Gastrocnemius medialis (tissue), 4 donors: Measurements from ENCODE around the gene IFNA16. TPM values are rescaled to one million over a fixed set of nuclear protein-coding genes. Genes with fewer than 3 reads are reported as not detected.
A peak's percentile ranks its signal among the peaks of the same experiment; 100 is the strongest.
"Not testable (repeated sequence)": the region's sequence is repeated elsewhere in the genome, so short reads cannot be mapped to it uniquely, and the experiment has no call there.

ENCODE experiments used
- ATAC-seq, 2 donors: fragments of 150-250 bp; one replicate each; pipeline ENCODE4 v1.9.1; 2016
- DNase-seq, 2 donors: peaks; one replicate each; pipeline ENCODE4 v3.0.0-alpha.2; 2019
- H3K27ac ChIP-seq, 4 donors: fragments of 200-600 bp; sonication (generic); 1 replicate in 1 of 4; 2 replicates in 3 of 4; pipeline ENCODE4 v1.5.1; 2016 to 2018; ENCODE audit warnings: mild to moderate bottlenecking in 2 of 4, moderate library complexity in 1 of 4
- H3K27me3 ChIP-seq, 3 donors: fragments of 200-600 bp; sonication (generic) in 2 of 3; 1 replicate in 1 of 3; 2 replicates in 2 of 3; pipeline versions ENCODE4 v1.5.1 to v1.6.0; 2016 to 2019; ENCODE audit warnings: mild to moderate bottlenecking in 1 of 3, moderate library complexity in 1 of 3
- H3K36me3 ChIP-seq, 2 donors: fragments of 200-600 bp; sonication (generic) in 1 of 2; one replicate each; pipeline ENCODE4 v1.5.1; 2017 to 2018
- H3K4me1 ChIP-seq, 2 donors: fragments of 200-600 bp; sonication (generic) in 1 of 2; one replicate each; pipeline ENCODE4 v1.5.1; 2016 to 2017; ENCODE audit warnings: mild to moderate bottlenecking in 2 of 2
- H3K4me3 ChIP-seq, 4 donors: fragments of 200-600 bp; sonication (generic) in 3 of 4; 1 replicate in 1 of 4; 2 replicates in 3 of 4; pipeline ENCODE4 v1.5.1; 2016 to 2019; ENCODE audit warnings: mild to moderate bottlenecking in 2 of 4
- H3K9me3 ChIP-seq, 3 donors: fragments of 200-600 bp; sonication (generic) in 2 of 3; 1 replicate in 1 of 3; 2 replicates in 2 of 3; pipeline ENCODE4 v1.5.1; 2016 to 2019
- CTCF ChIP-seq, 5 experiments: fragments of 450-650 bp in 3 of 5; fragments of 200-600 bp in 2 of 5; sonication (generic) in 2 of 5; IDR thresholded peaks in 4 of 5; conservative IDR thresholded peaks in 1 of 5; 1 replicate in 4 of 5; 2 replicates in 1 of 5; pipeline ENCODE4 v1.5.1; 2016 to 2019; ENCODE audit warnings: antibody characterized with exemption in 5 of 5, mild to moderate bottlenecking in 3 of 5, moderate library complexity in 3 of 5
- POLR2A ChIP-seq, 2 donors: fragments of 450-650 bp; IDR thresholded peaks; one replicate each; pipeline ENCODE4 v1.6.1; 2017; ENCODE audit warnings: antibody characterized with exemption in 2 of 2, mild to moderate bottlenecking in 2 of 2, moderate library complexity in 2 of 2
- in situ Hi-C, 4 donors: fragments of 200-750 bp; cut with MboI; loops; one replicate each; pipeline versions ENCODE4 v1.15.0 to v1.8.0; 2017; ENCODE audit warnings: low sequenced_read_pairs in 4 of 4
- intact Hi-C: fragments of 100-400 bp; cut with DNase I; formaldehyde crosslinking; loops from one replicate; pipeline ENCODE4 v1.15.1; 2023; ENCODE audit warnings: low total_unique reads
- total RNA-seq, 4 donors: library from RNA; depleted of rRNA; stranded (reverse); fragments of >200 nt; gene quantifications; one replicate each; pipeline versions ENCODE4 v1.1.0 to v1.2.3, GENCODE V29; 2016

Gene IFNA16
- total RNA-seq, 4 donors from 2014 or later, result not detected

GRCh38 chr9:21210311-21210710, 6.8 kb downstream of the IFNA16 start:
- no peaks in the 10 kb centered on the region for H3K4me1 ChIP-seq
- ATAC-seq (no peak), DNase-seq (no peak)
- intact Hi-C loops, result no loop called here
- no peaks in the 10 kb centered on the region for H3K36me3 ChIP-seq
- TF ChIP-seq POLR2A (IDR thresholded peaks at IDR 0.05) (no peak), CTCF (IDR thresholded peaks at IDR 0.05 in 4 of 5, conservative IDR thresholded peaks at IDR 0.05 in 1 of 5) (no peak)
- in situ Hi-C loops, result no loop called here
- no peaks in the 10 kb centered on the region for H3K9me3 ChIP-seq
- H3K27ac ChIP-seq, result no peak overlapping the region
- H3K4me3 ChIP-seq, result no peak overlapping the region
- H3K27me3 ChIP-seq, result no peaks in the 10 kb centered on the region

- H3K4me1 ChIP-seq, H3K27me3 ChIP-seq, H3K36me3 ChIP-seq, H3K4me3 ChIP-seq, DNase-seq, ATAC-seq, in situ Hi-C loops, H3K9me3 ChIP-seq, H3K27ac ChIP-seq, intact Hi-C loops: not testable (repeated sequence)
Measured at GRCh38 chr9:21207043-21207442, 10.1 kb downstream of the IFNA16 start, which contains the start of gene IFNA10. Gene IFNA10 (minus strand): TSS chr9:21207143. CDS start chr9:21207097, 46 bp downstream.

GRCh38 chr9:21205204-21205603, 11.9 kb downstream of the IFNA16 start:
- no peak for DNase-seq
- no peak overlapping the region for H3K27ac ChIP-seq
- intact Hi-C loops, result no loop called here
- H3K4me1 ChIP-seq, result no peaks in the 10 kb centered on the region
- ATAC-seq, result no peak
- H3K4me3 ChIP-seq, result no peak overlapping the region
- in situ Hi-C loops, result no loop called here
- H3K9me3 ChIP-seq, result no peaks in the 10 kb centered on the region
- TF ChIP-seq CTCF (IDR thresholded peaks at IDR 0.05 in 4 of 5, conservative IDR thresholded peaks at IDR 0.05 in 1 of 5) (no peak), POLR2A (IDR thresholded peaks at IDR 0.05) (no peak)
- no peaks in the 10 kb centered on the region for H3K27me3 ChIP-seq
- H3K36me3 ChIP-seq, result no peaks in the 10 kb centered on the region

- H3K4me1 ChIP-seq, intact Hi-C loops, in situ Hi-C loops, H3K27me3 ChIP-seq, DNase-seq, H3K4me3 ChIP-seq, H3K36me3 ChIP-seq, H3K27ac ChIP-seq, ATAC-seq, H3K9me3 ChIP-seq: not testable (repeated sequence)
Measured at GRCh38 chr9:21202105-21202504, 15.0 kb downstream of the IFNA16 start, which contains the start of gene IFNA7. Gene IFNA7 (minus strand): TSS chr9:21202205. CDS start chr9:21202165, 40 bp downstream.

- peak in 1 of 2 donors; percentile 46 for ATAC-seq
- H3K27me3 ChIP-seq, DNase-seq, H3K9me3 ChIP-seq, H3K4me3 ChIP-seq, H3K27ac ChIP-seq, intact Hi-C loops, in situ Hi-C loops, H3K4me1 ChIP-seq, H3K36me3 ChIP-seq: not testable (repeated sequence)
- TF ChIP-seq CTCF (IDR thresholded peaks at IDR 0.05 in 4 of 5, conservative IDR thresholded peaks at IDR 0.05 in 1 of 5), result peak in 1 of 5 experiments; percentile 15
Measured at GRCh38 chr9:21194867-21195776, 22.0 kb downstream of the IFNA16 start.

GRCh38 chr9:21187487-21187886, 29.6 kb downstream of the IFNA16 start, which contains the start of gene IFNA4:
Gene IFNA4 (minus strand): TSS chr9:21187587. CDS start chr9:21187531, 56 bp downstream.
- ATAC-seq, DNase-seq, in situ Hi-C loops, H3K4me1 ChIP-seq, intact Hi-C loops, H3K36me3 ChIP-seq, H3K27me3 ChIP-seq, H3K4me3 ChIP-seq, H3K9me3 ChIP-seq, H3K27ac ChIP-seq: not testable (repeated sequence)

- in situ Hi-C loops, DNase-seq, H3K9me3 ChIP-seq, ATAC-seq, intact Hi-C loops, H3K27ac ChIP-seq, H3K36me3 ChIP-seq, H3K4me1 ChIP-seq, H3K27me3 ChIP-seq, H3K4me3 ChIP-seq: not testable (repeated sequence)
Measured at GRCh38 chr9:21182810-21183736, 34.0 kb downstream of the IFNA16 start.
